GM12872 (cell line): ENCODE measurements around the gene CDC42BPA.

ENCODE experiments used
- CTCF ChIP-seq: IDR thresholded peaks from 3 replicates; pipeline ENCODE4 v1.5.1; 2011; ENCODE audit warnings: low read depth, mild to moderate bottlenecking, low read length, moderate library complexity; ENCODE audit not compliant: insufficient read depth

Gene CDC42BPA

GRCh38 chr1:227170361-227171166, 147.7 kb downstream of the CDC42BPA start:
- no peak for TF ChIP-seq CTCF

GRCh38 chr1:227169343-227169742, 148.9 kb downstream of the CDC42BPA start:
- TF ChIP-seq CTCF: no peak

- no peak for TF ChIP-seq CTCF
Measured at GRCh38 chr1:227167276-227168101, 150.8 kb downstream of the CDC42BPA start.

GRCh38 chr1:227166559-227166958, 151.7 kb downstream of the CDC42BPA start:
- TF ChIP-seq CTCF: no peak

GRCh38 chr1:227161470-227161869, 156.8 kb downstream of the CDC42BPA start:
- TF ChIP-seq CTCF: no peak

GRCh38 chr1:227156520-227156919, 161.8 kb downstream of the CDC42BPA start:
- TF ChIP-seq CTCF: no peak

GRCh38 chr1:227155688-227156087, 162.6 kb downstream of the CDC42BPA start:
- TF ChIP-seq CTCF: no peak
